ENCODE results near the gene VANGL1. TPM values are rescaled to one million over a fixed set of nuclear protein-coding genes. Genes with fewer than 3 reads are reported as not detected.

Gene VANGL1
- total RNA-seq, 1 experiment from 2014 or later, result 13.6 TPM

GRCh38 chr1:115713906-115714305, 72.1 kb downstream of the VANGL1 start:
- no peaks in the 10 kb centered on the region for H3K79me1 ChIP-seq (ENCODE audit: insufficient read depth, low read depth, low read length, poor library complexity, severe bottlenecking)
- H3K56ac ChIP-seq (ENCODE audit: insufficient read length, low read depth, low read length), result no peak overlapping the region
- no peak overlapping the region for H2BK15ac ChIP-seq (ENCODE audit: low read depth, low read length)
- no peaks in the 10 kb centered on the region for H3K23me2 ChIP-seq (ENCODE audit: insufficient read length, low read depth, low read length, poor library complexity, severe bottlenecking)
- H2BK20ac ChIP-seq (ENCODE audit: low read depth, low read length, poor library complexity, severe bottlenecking), result no peak overlapping the region
- no peak overlapping the region for H4K8ac ChIP-seq (replicated peaks; ENCODE audit: insufficient read length, low read depth, low read length)
- no peaks in the 10 kb centered on the region for H3K9me3 ChIP-seq (ENCODE audit: control insufficient read depth, low read depth, low read length)
- Mint-ChIP-seq H3K4me1 (peaks cover 18 to 21% of the 10 kb centered on the region in 2 experiments), H3K27ac (no peak overlapping the region), H3K9me3 (peaks cover 0 to 4% of the 10 kb centered on the region in 2 experiments; a peak in 1 of 5 replicates), H3K36me3 (ENCODE audit: insufficient read depth in 1 of 3, low read depth in 3 of 3) (no peaks in the 10 kb centered on the region), H3K27me3 (ENCODE audit: low read depth) (peaks cover 2% of the 10 kb centered on the region; the same call in 1 of the 2 replicates), H3K4me3 (no peak overlapping the region)
- no peaks in the 10 kb centered on the region; the same call in 1 of the 2 replicates for H3K4me1 ChIP-seq (ENCODE audit: insufficient read depth, low read length)
- no peak overlapping the region for H3K27ac ChIP-seq (ENCODE audit: insufficient read length, low read depth, low read length)
- no peak overlapping the region for H4K91ac ChIP-seq (ENCODE audit: insufficient read length, low read depth, low read length)
- H3K27me3 ChIP-seq (ENCODE audit: insufficient read depth, low read length), result no peaks in the 10 kb centered on the region
- H2AK5ac ChIP-seq (ENCODE audit: insufficient read length, low read length), result no peak overlapping the region
- H3K4me2 ChIP-seq (ENCODE audit: insufficient read depth, insufficient read length, low read length), result no peak overlapping the region
- H3K23ac ChIP-seq (ENCODE audit: insufficient read length, low read depth, low read length), result no peak overlapping the region
- TF ChIP-seq CTCF (conservative IDR thresholded peaks at IDR 0.05), result no peak
- DNase-seq, result no peak
- H3K79me2 ChIP-seq (ENCODE audit: insufficient read depth, low read length), result no peaks in the 10 kb centered on the region
- H3K18ac ChIP-seq (ENCODE audit: insufficient read length, low read depth, low read length), result no peak overlapping the region
- no peak overlapping the region for H2AFZ ChIP-seq (ENCODE audit: low read length)
- H3K14ac ChIP-seq (ENCODE audit: insufficient read depth, low read length), result no peak overlapping the region
- no peak overlapping the region for H3T11ph ChIP-seq (ENCODE audit: low read length)
- no peak overlapping the region for H2BK12ac ChIP-seq (ENCODE audit: insufficient read length, low read depth, low read length)
- H3K9ac ChIP-seq (ENCODE audit: extremely low read depth, insufficient read length, low read length), result no peak overlapping the region
- no peak overlapping the region for H3K4ac ChIP-seq (ENCODE audit: low read depth, low read length)
- no CpG with 5 or more reads among the region's 5 CpGs for WGBS (ENCODE audit: extremely low coverage, insufficient read length, low lambda C conversion rate)
- H2BK120ac ChIP-seq (ENCODE audit: low read depth, low read length, poor library complexity, severe bottlenecking), result no peak overlapping the region
- no peak overlapping the region for H2BK5ac ChIP-seq (ENCODE audit: insufficient read length, low read length)
- H4K5ac ChIP-seq (ENCODE audit: insufficient read length, low read depth, low read length), result no peak overlapping the region
- no peaks in the 10 kb centered on the region for H4K20me1 ChIP-seq (ENCODE audit: control insufficient read depth, insufficient read depth, insufficient read length)

Measured in H9 (cell line).